ENCODE results near the gene ROM1. TPM values are rescaled to one million over a fixed set of nuclear protein-coding genes. Genes with fewer than 3 reads are reported as not detected.

ROM1 gene
- total RNA-seq, 2 experiments from 2014 or later: 1.5 to 1.9 TPM

Small RNAs within 50 kb of the gene (microRNA-seq; reads per million reads assigned to microRNA genes)
- 1.4 reads per million for gene MIR6747 (ENCODE audit: borderline replicate concordance)

Other genes with a start within 250 kb of the ROM1 start
- not detected for gene SCGB1A1, start 194.2 kb upstream of the ROM1 start, total RNA-seq
- gene AHNAK, start 66.5 kb upstream of the ROM1 start, total RNA-seq: 10 to 100 TPM; 47.3 to 54.7 TPM
- 1,000 to 10,000 TPM; 1,986 to 2,351 TPM for gene EEF1G, start 39.4 kb upstream of the ROM1 start, total RNA-seq
- 10 to 100 TPM; 32.5 to 36.0 TPM for gene TUT1, start 21.7 kb upstream of the ROM1 start, total RNA-seq
- gene MTA2, start 11.4 kb upstream of the ROM1 start, total RNA-seq: 100 to 1,000 TPM; 159 to 179 TPM
- 100 to 1,000 TPM; 101 to 112 TPM for gene EML3, start 482 bp upstream of the ROM1 start, total RNA-seq
- gene B3GAT3, start 8.7 kb downstream of the ROM1 start, total RNA-seq: 10 to 100 TPM; 48.7 to 57.5 TPM
- 100 to 1,000 TPM; 208 to 218 TPM for gene GANAB, start 33.4 kb downstream of the ROM1 start, total RNA-seq
- 10 to 100 TPM; 26.0 to 29.9 TPM for gene INTS5, start 40.0 kb downstream of the ROM1 start, total RNA-seq
- 100 to 1,000 TPM; 108 to 135 TPM for gene C11orf98, start 52.0 kb downstream of the ROM1 start, total RNA-seq
- gene CSKMT, start 52.1 kb downstream of the ROM1 start, total RNA-seq: 10 to 100 TPM; 12.6 to 31.3 TPM
- gene UQCC3, start 58.4 kb downstream of the ROM1 start, total RNA-seq: 1 to 10 TPM; 4.1 to 6.4 TPM
- gene LBHD1, start 59.0 kb downstream of the ROM1 start, total RNA-seq: 10 to 100 TPM; 11.9 to 15.5 TPM
- gene UBXN1, start 65.8 kb downstream of the ROM1 start, total RNA-seq: 100 to 1,000 TPM in 1 of 2 experiments, 10 to 100 TPM in 1; 95.6 to 119 TPM
- under 1 TPM in 1 of 2 experiments, not detected in 1; 0.16 TPM for gene LRRN4CL, start 76.3 kb downstream of the ROM1 start, total RNA-seq
- gene BSCL2, start 94.2 kb downstream of the ROM1 start, total RNA-seq: 10 to 100 TPM; 16.7 to 28.0 TPM
- gene GNG3, start 94.4 kb downstream of the ROM1 start, total RNA-seq: not detected
- gene HNRNPUL2, start 114.2 kb downstream of the ROM1 start, total RNA-seq: 10 to 100 TPM; 48.7 to 59.6 TPM
- 10 to 100 TPM; 40.8 to 54.1 TPM for gene TTC9C, start 115.2 kb downstream of the ROM1 start, total RNA-seq
- 10 to 100 TPM in 1 of 2 experiments, 1 to 10 TPM in 1; 6.0 to 10.2 TPM for gene ZBTB3, start 140.9 kb downstream of the ROM1 start, total RNA-seq
- gene POLR2G, start 148.3 kb downstream of the ROM1 start, total RNA-seq: 100 to 1,000 TPM in 1 of 2 experiments, 10 to 100 TPM in 1; 87.1 to 125 TPM
- gene TAF6L, start 158.1 kb downstream of the ROM1 start, total RNA-seq: 10 to 100 TPM; 10.2 to 12.6 TPM
- 10 to 100 TPM; 19.5 to 35.9 TPM for gene TMEM179B, start 174.1 kb downstream of the ROM1 start, total RNA-seq
- 10 to 100 TPM; 11.1 to 12.6 TPM for gene TMEM223, start 178.7 kb downstream of the ROM1 start, total RNA-seq
- gene NXF1, start 192.2 kb downstream of the ROM1 start, total RNA-seq: 10 to 100 TPM; 89.5 to 97.6 TPM
- gene STX5, start 218.8 kb downstream of the ROM1 start, total RNA-seq: 10 to 100 TPM; 19.3 to 21.8 TPM
- gene TEX54, start 219.6 kb downstream of the ROM1 start, total RNA-seq: under 1 TPM in 1 of 2 experiments, not detected in 1; 0.42 TPM
- 10 to 100 TPM; 83.1 to 93.1 TPM for gene WDR74, start 226.3 kb downstream of the ROM1 start, total RNA-seq

Data from activated CD4-positive, alpha-beta T cell treated with anti-CD3 and anti-CD28 coated beads for 36 hours (primary cell).